Body of pancreas (tissue), 4 donors: ENCODE measurements around the gene ATP2B2.

Experiments used
- POLR2A ChIP-seq, 3 donors: fragments of 450-650 bp; IDR thresholded peaks; one replicate each; pipeline ENCODE4 v1.6.1; 2016; ENCODE audit warnings: antibody characterized with exemption in 3 of 3, mild to moderate bottlenecking in 2 of 3
- TF ChIP-seq, protein P1 (sequence below), 7 experiments: fragments of 450-650 bp in 4 of 7; fragments of 200-600 bp in 3 of 7; sonication (generic) in 3 of 7; IDR thresholded peaks; one replicate each; pipeline ENCODE4 v1.5.1; 2016 to 2019; ENCODE audit warnings: antibody characterized with exemption in 7 of 7

DNA sequence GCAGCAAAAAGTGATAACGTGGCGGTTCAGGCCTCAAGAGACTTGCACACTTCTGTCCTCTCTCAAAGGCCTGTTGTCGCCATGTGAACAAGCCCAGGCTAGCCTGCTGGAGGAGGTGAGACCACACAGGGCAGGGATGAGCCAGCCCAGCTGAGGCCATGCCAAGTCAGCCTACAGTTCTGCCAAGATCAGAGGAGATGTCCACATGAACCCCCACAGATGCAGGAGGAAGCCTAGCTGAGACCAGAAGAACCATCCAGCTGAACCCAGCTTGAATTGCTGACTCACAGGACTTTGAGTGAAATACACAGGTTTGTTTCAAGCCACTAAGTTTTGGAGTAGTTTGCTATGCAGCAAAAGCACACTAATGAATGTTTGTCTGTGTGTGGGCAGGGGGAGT is 134.2 kb downstream of the ATP2B2 start:
- TF ChIP-seq, protein P1, sequence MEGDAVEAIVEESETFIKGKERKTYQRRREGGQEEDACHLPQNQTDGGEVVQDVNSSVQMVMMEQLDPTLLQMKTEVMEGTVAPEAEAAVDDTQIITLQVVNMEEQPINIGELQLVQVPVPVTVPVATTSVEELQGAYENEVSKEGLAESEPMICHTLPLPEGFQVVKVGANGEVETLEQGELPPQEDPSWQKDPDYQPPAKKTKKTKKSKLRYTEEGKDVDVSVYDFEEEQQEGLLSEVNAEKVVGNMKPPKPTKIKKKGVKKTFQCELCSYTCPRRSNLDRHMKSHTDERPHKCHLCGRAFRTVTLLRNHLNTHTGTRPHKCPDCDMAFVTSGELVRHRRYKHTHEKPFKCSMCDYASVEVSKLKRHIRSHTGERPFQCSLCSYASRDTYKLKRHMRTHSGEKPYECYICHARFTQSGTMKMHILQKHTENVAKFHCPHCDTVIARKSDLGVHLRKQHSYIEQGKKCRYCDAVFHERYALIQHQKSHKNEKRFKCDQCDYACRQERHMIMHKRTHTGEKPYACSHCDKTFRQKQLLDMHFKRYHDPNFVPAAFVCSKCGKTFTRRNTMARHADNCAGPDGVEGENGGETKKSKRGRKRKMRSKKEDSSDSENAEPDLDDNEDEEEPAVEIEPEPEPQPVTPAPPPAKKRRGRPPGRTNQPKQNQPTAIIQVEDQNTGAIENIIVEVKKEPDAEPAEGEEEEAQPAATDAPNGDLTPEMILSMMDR (IDR thresholded peaks at IDR 0.05): no peak
- no peak for TF ChIP-seq POLR2A (IDR thresholded peaks at IDR 0.05)
